ENCODE data around the gene JRKL. TPM values are rescaled to one million over a fixed set of nuclear protein-coding genes. Genes with fewer than 3 reads are reported as not detected.

JRKL gene
- total RNA-seq = 10 to 100 TPM; 12.3 to 12.7 TPM

DNA sequence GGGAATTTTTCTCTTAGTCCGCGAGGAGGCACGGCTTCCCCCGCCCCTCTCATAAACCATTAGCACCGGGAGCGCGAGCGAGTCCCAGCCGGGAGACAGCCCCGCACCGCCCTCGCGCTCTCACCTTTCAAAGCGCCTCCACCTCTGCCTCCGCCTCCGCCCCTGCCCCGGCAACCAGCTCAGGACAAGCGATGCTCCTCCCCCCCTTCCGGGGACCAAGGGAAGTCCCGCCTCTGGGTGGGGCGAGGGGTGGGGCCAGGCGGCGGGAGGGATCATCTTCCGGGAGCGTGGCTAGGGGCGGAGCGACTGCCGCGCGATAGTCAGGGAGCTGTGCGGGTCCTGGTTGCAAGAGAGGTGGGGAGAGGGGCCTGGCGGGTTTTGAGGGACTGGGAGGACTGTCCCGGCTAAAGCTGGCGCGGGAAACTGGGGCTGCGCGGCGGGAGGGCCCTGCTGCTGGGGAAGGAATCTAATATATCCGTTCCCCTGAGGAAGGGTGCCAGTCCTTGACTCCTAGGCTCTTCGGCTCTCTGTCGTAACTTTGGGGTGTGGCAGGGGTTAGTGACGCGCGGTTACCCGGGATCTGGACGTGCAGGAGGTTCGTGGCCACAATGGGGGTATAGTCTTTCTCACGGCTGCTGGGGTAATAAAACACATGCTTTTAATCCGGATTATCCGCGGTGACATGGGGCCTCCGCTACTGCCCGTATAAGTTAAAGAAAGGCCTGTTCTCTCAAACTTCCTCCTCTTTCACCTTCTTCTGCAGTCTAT lies at the start of gene JRKL, which contains the start of gene CCDC82:
Gene JRKL (plus strand): TSS at position 294 of the 768 bp plus-strand sequence. CDS start 637 bp downstream, outside the sequence.
Gene CCDC82 (minus strand): TSS at position 193 of the 768 bp plus-strand sequence. CDS start 5,165 bp downstream, outside the sequence.
- DNase-seq = peak; percentile 99
- CTCF ChIA-PET = interaction anchor here (0.7 to 2.7 kb wide), 5 partner anchors 48 to 597 kb away, joined by 4 to 20 read pairs (median 8); partner anchors contain the start of gene MAML2
- H3K27me3 Mint-ChIP-seq (ENCODE audit: low read depth) = no peaks in the 10 kb centered on the region
- H3K9me3 Mint-ChIP-seq = no peaks in the 10 kb centered on the region
- H3K4me3 Mint-ChIP-seq = peak within 1 kb of the TSS; percentile 89
- peaks cover 58% of the 10 kb centered on the region for H3K4me1 Mint-ChIP-seq (ENCODE audit: low read depth)
- peaks cover 13% of the 10 kb centered on the region for H3K36me3 Mint-ChIP-seq (ENCODE audit: low read depth)
- peak within 1 kb of the TSS; percentile 91 for H3K27ac Mint-ChIP-seq
- intact Hi-C loops (cut with micrococcal nuclease) = loop anchor here (1.0 to 10.0 kb wide), 15 partner anchors 47 to 1417 kb away; partner anchors contain the start of genes CEP57, CWC15, KDM4D and MAML2

DNA sequence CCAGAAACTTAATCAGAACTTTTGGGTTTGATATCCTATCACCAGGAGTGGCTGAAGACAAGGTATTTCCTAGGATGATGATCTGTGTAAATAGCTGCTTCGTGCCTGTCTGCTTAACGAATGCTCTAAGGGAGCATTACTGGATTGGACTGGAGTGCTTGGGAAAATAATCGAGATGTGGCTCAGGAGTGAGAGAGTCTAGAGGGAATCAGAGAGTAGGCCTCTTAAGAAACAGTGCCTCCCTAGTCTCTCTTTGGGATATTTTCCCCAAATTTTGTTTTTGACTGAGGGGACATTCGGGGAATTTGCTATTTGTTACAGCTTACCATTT lies 49.3 kb upstream of the JRKL start:
- peaks cover 43% of the 10 kb centered on the region for H3K36me3 Mint-ChIP-seq (ENCODE audit: low read depth)
- no peak for DNase-seq

DNA sequence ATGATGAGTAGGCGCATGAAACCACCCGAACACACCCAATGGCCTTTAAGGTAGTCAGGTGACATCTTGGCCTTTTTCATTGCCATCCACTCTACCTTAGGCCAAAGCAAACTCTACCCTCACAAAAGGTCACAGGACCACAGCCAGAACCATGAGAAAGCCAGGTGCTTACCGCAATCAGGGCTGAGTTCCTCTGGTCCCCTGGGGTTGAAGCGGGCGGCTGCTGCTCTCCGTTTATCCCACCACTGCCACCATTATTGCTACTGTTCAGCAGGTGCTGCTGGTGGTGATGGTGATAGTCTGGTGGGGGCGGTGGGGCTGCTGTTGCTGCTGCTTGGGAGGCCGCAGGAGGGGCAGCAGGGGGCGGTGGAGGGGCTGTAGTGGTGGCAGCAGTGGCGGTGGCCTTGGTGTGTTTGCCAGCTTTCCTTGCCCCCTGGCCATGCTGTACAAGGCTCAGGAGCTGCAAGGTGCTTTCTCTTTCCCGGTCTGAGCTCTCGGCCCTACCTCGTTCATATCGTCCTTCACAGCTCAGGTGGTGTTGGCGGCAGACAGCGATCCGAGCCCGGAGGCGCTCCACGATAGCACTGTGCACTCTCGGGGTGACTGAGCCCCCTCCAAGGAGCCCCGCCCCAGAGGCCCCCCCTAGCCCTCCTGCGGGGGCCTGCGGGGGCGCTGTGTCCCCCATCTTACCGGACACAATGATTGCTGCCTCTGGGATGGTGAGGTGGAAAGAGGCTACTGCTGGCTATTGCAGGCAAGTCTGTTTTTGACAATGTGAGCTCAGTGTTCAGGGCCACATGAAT lies 48.4 kb upstream of the JRKL start:
- intact Hi-C loops (cut with micrococcal nuclease) = loop anchor here (2.0 to 5.0 kb wide), 2 partner anchors 417 to 1799 kb away; partner anchors contain the start of genes FUT4 and MTMR2
- Mint-ChIP-seq H3K4me1 (ENCODE audit: low read depth) (peaks cover 37% of the 10 kb centered on the region), H3K36me3 (ENCODE audit: low read depth) (peaks cover 40% of the 10 kb centered on the region), H3K27ac (peak overlapping the region; percentile 94), H3K27me3 (ENCODE audit: low read depth) (no peaks in the 10 kb centered on the region), H3K4me3 (peak overlapping the region; percentile 98), H3K9me3 (peaks cover 3% of the 10 kb centered on the region)
- peak; percentile 75 for DNase-seq
- CTCF ChIA-PET = interaction anchor here (0.6 to 5.5 kb wide), 29 partner anchors 10 to 505 kb away, joined by 3 to 41 read pairs (median 4); partner anchors contain the start of genes CCDC82 and JRKL

More for the DNA sequence above, 49.3 kb upstream of the JRKL start:
- CTCF ChIA-PET = interaction anchor here (0.8 to 5.5 kb wide), 11 partner anchors 21 to 504 kb away, joined by 3 to 41 read pairs (median 4); partner anchors contain the start of genes CCDC82 and JRKL
- no peaks in the 10 kb centered on the region for H3K27me3 Mint-ChIP-seq (ENCODE audit: low read depth)
- peak overlapping the region; percentile 98 for H3K4me3 Mint-ChIP-seq
- intact Hi-C loops (cut with micrococcal nuclease) = loop anchor here (5.0 kb wide), 1 partner anchor 1798 kb away; the partner anchor contains the start of gene FUT4
- peak overlapping the region; percentile 94 for H3K27ac Mint-ChIP-seq
- H3K4me1 Mint-ChIP-seq (ENCODE audit: low read depth) = peaks cover 44% of the 10 kb centered on the region
- H3K9me3 Mint-ChIP-seq = peaks cover 3% of the 10 kb centered on the region

DNA sequence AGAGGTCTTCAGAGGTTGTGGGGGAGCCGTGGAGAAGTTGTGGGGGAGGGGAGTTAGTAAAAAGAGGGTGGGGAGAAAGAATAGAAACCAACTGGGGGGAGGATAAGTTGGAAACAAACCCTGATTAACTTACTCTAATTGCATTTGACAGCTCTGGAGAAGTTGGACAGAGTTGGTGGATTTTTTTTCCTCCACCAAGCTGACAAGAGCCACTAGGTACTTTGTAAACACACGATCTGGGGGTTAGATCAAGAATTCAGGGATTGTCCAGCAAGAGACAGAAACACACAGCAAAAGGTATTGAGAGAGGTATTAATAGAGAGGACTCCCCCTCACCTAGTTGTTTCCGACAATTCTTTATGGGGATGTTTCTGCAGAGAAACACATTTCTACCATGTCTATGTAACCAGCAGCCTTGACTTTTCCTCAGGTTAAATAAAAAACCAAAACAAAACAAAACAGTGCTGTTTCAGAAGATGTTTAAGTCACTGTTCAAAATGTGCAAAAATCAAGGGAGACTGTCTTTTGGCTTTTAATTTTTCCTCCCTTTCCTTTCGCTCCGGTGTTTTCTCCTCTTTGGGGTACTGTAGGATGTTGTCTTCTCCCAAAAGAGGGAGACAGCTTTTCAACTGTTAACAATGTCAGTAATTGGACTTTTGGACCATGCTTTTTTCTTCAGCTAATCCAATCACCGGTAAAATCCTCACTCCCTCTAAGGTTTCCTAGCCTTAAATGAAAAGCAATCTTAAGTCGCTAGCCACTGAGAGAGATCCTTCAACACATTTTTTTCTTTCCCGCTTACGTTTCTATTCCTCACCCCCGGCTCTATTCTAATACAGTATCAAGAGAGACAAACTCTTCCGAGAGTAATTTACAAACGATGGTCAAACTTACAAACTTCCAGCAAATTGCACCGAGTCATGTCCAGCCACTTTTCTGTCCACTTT lies 47.5 kb upstream of the JRKL start:
- Mint-ChIP-seq H3K27me3 (ENCODE audit: low read depth) (no peaks in the 10 kb centered on the region), H3K36me3 (ENCODE audit: low read depth) (peaks cover 39% of the 10 kb centered on the region), H3K4me3 (peak overlapping the region; percentile 98), H3K27ac (peak overlapping the region; percentile 94), H3K4me1 (ENCODE audit: low read depth) (peaks cover 29% of the 10 kb centered on the region), H3K9me3 (peaks cover 3% of the 10 kb centered on the region)
- CTCF ChIA-PET = interaction anchor here (0.6 to 5.5 kb wide), 70 partner anchors 7 to 553 kb away, joined by 3 to 41 read pairs (median 5); partner anchors contain the start of genes CCDC82, FAM76B and JRKL
- intact Hi-C loops (cut with micrococcal nuclease) = loop anchor here (2.0 to 5.0 kb wide), 2 partner anchors 417 to 1800 kb away; partner anchors contain the start of genes FUT4 and MTMR2
- DNase-seq = no peak

DNA sequence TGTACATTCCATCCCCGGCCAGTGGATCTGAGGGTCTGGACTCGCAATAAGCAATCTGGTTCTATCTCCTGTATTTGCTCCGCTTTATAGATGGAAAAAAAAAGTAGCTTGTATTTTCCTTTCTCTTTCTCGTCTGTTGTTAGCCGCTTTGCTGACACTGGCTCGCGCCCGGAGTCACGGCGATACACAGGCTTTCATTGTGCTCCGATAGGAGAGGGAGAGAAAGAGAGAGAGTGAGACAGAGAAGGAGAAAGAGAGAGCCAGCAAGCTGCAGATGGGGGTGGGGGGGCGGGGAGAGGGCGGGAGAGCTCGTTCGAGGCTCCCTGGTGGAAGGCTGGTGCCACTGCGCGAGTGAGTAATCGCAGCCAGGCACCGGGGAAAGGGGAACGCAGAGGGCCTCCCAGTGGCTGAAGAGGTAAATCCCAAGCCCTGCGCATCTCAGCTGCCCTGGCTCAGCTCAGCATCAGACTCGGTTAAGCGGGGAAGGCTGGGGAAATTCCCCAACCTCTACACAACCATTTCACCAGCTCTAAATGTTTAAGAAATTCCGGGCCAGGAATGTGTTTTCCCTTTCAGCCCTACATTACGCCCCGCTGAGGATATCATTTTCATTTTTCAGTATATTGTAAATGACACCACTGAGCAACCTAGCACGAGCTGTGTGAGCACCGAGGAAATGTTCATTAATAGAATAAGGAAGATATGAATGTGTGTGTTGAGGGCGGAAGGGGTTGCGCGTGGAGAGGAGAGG lies 46.7 kb upstream of the JRKL start, which contains the start of gene MAML2:
Gene MAML2 (minus strand): TSS at position 235 of the 751 bp plus-strand sequence. CDS start 1,300 bp downstream, outside the sequence.
- H3K4me3 Mint-ChIP-seq = peak within 1 kb of the TSS; percentile 98
- H3K36me3 Mint-ChIP-seq (ENCODE audit: low read depth) = peaks cover 39% of the 10 kb centered on the region
- intact Hi-C loops (cut with micrococcal nuclease) = loop anchor here (1.0 to 5.0 kb wide), 15 partner anchors 46 to 1801 kb away; partner anchors contain the start of genes CCDC82, CEP57, FUT4 and MTMR2
- H3K27me3 Mint-ChIP-seq (ENCODE audit: low read depth) = no peaks in the 10 kb centered on the region
- CTCF ChIA-PET = interaction anchor here (0.7 to 5.5 kb wide), 75 partner anchors 8 to 554 kb away, joined by 3 to 41 read pairs (median 5); partner anchors contain the start of genes CCDC82, FAM76B and JRKL
- DNase-seq = peak; percentile 97
- H3K4me1 Mint-ChIP-seq (ENCODE audit: low read depth) = peaks cover 22% of the 10 kb centered on the region
- H3K9me3 Mint-ChIP-seq = peaks cover 3% of the 10 kb centered on the region
- peak within 1 kb of the TSS; percentile 94 for H3K27ac Mint-ChIP-seq

DNA sequence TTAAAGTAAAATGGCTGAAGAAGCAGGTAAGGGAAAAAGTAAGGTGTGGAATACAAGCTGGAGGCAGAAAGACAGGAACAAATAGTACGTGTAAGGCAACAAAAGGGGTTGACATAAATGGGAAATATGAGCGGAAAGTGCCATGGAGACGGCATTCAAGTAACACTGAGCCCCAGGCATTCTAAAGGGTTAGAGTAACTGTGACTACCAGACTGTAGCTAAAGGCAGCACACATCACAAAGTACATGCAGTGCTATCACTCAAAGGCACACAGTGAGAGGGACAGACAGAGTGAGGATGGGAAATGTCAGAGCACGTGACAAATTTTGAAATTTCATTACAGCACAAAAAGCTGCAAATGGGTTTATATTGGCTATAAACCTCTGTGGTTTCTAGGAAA lies 33.0 kb upstream of the JRKL start:
- Mint-ChIP-seq H3K27me3 (ENCODE audit: low read depth) (no peaks in the 10 kb centered on the region), H3K4me1 (ENCODE audit: low read depth) (peaks cover 14% of the 10 kb centered on the region), H3K36me3 (ENCODE audit: low read depth) (peaks cover 35% of the 10 kb centered on the region), H3K4me3 (no peak overlapping the region), H3K27ac (no peak overlapping the region), H3K9me3 (no peaks in the 10 kb centered on the region)
- intact Hi-C loops (cut with micrococcal nuclease) = no loop called here
- CTCF ChIA-PET = interaction anchor here (1.1 kb wide), 1 partner anchor 12 kb away, joined by 4 read pairs; no protein-coding TSS in a partner anchor
- DNase-seq = no peak

DNA sequence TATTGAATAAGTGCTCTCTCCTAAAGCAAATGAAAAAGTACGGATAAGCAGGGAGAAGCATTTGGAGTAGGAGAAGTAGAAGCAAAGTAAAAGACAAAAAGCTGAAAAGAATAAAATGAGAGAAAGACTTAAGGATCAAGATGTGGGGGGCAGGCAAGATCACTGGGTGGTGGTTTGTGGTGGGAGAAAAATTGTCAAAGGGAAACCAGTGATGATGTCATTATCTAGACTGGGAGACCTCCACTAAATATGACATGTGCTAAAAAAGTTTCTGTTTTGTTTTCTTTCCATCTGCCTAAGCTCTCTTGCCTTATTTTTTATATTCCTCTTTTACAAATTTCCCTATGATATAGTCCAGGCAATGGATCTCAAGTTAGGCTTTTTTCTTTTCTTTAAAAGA lies 32.0 kb upstream of the JRKL start:
- intact Hi-C loops (cut with micrococcal nuclease) = no loop called here
- no peaks in the 10 kb centered on the region for H3K27me3 Mint-ChIP-seq (ENCODE audit: low read depth)
- peaks cover 34% of the 10 kb centered on the region for H3K36me3 Mint-ChIP-seq (ENCODE audit: low read depth)
- peaks cover 14% of the 10 kb centered on the region for H3K4me1 Mint-ChIP-seq (ENCODE audit: low read depth)
- H3K27ac Mint-ChIP-seq = no peak overlapping the region
- no peak for DNase-seq
- no peak overlapping the region for H3K4me3 Mint-ChIP-seq
- H3K9me3 Mint-ChIP-seq = no peaks in the 10 kb centered on the region
- CTCF ChIA-PET = interaction anchor here (1.1 kb wide), 1 partner anchor 13 kb away, joined by 4 read pairs; no protein-coding TSS in a partner anchor

DNA sequence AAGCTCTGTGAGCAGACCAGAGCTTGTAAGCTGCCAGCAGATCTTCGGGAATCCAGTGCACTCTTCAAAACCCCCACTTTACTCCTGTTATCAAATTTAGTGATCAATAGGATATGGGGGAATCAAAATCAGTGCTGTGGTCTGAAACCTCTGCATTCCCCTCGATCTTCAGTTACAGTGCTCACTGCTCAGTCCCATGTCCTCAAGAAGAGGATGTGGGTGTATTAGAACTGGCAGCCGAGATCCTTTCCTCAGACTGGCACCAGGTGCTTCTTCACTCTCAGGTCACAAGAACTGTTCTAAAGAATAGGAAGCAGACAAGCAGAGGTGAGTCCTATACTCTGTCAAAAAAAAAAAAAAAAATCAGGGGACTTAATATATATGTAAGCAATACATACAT lies 31.5 kb upstream of the JRKL start:
- intact Hi-C loops (cut with micrococcal nuclease) = no loop called here
- no peak overlapping the region for H3K4me3 Mint-ChIP-seq
- peaks cover 14% of the 10 kb centered on the region for H3K4me1 Mint-ChIP-seq (ENCODE audit: low read depth)
- no peaks in the 10 kb centered on the region for H3K27me3 Mint-ChIP-seq (ENCODE audit: low read depth)
- CTCF ChIA-PET = no interaction called here
- no peak for DNase-seq
- peaks cover 34% of the 10 kb centered on the region for H3K36me3 Mint-ChIP-seq (ENCODE audit: low read depth)
- no peaks in the 10 kb centered on the region for H3K9me3 Mint-ChIP-seq
- H3K27ac Mint-ChIP-seq = no peak overlapping the region

DNA sequence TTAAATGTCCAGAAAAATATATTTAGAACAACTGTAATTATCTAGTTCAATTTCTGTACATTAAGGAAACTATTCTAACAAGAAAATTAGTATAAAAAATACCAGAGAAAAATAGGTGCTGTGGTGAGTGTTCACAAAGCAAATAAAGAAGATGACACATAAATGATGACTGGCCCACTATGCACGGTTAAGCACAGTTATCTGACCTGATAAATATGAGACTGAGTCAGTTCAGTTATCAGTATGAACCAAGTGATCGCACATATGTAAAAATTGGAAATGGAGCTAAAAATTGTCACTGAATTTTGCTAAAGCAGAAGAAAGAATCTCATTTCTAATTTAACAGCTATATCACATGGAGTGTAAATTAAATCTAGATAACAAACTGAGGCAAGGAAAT lies 28.0 kb upstream of the JRKL start:
- Mint-ChIP-seq H3K36me3 (ENCODE audit: low read depth) (peaks cover 14% of the 10 kb centered on the region), H3K27me3 (ENCODE audit: low read depth) (no peaks in the 10 kb centered on the region), H3K4me1 (ENCODE audit: low read depth) (peaks cover 14% of the 10 kb centered on the region)

DNA sequence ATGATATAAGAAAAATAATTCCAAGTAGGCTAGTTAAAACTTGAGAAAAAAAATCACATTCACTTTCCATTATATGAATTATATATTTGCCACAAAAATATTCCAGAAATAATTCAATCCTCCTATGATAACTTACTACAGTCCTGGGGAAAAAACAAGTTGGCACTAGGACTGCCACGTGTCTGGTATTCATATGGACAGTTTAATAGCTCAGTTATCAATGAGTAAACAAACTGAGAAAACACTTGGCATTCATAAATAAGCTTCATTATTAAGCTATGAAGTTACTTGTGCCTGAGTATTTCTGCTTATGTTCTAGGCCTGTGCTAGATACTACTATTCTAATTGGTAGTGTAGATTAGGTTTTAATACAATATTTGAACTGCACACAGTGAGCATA lies 24.3 kb upstream of the JRKL start:
- intact Hi-C loops (cut with micrococcal nuclease) = no loop called here
- no peak overlapping the region for H3K4me3 Mint-ChIP-seq
- DNase-seq = no peak
- H3K27me3 Mint-ChIP-seq (ENCODE audit: low read depth) = no peaks in the 10 kb centered on the region
- no peak overlapping the region for H3K27ac Mint-ChIP-seq
- no peaks in the 10 kb centered on the region for H3K9me3 Mint-ChIP-seq
- no peaks in the 10 kb centered on the region for H3K4me1 Mint-ChIP-seq (ENCODE audit: low read depth)
- peaks cover 22% of the 10 kb centered on the region for H3K36me3 Mint-ChIP-seq (ENCODE audit: low read depth)
- CTCF ChIA-PET = no interaction called here

More for the DNA sequence above, 28.0 kb upstream of the JRKL start:
- intact Hi-C loops (cut with micrococcal nuclease) = no loop called here
- no peak for DNase-seq
- CTCF ChIA-PET = interaction anchor here (0.7 to 1.5 kb wide), 3 partner anchors 19 to 526 kb away, joined by 3 to 4 read pairs (median 3); partner anchors contain the start of gene MAML2
- Mint-ChIP-seq H3K4me3 (no peak overlapping the region), H3K9me3 (no peaks in the 10 kb centered on the region), H3K27ac (no peak overlapping the region)
